Caco-2 (cell line): ENCODE data around the gene MBD3. TPM values are rescaled to one million over a fixed set of nuclear protein-coding genes. Genes with fewer than 3 reads are reported as not detected.
A peak's percentile ranks its signal among the peaks of the same experiment; 100 is the strongest.

ENCODE experiments used
- BruUV-seq: library from RNA; stranded (reverse); fragments of 400-500 nt; replicated peaks from 2 replicates; lab custom pipeline; 2021; lab: Mats Ljungman, UMichigan
- CTCF ChIA-PET: fragments of 300-600 bp; sonication (Branson Sonifier 250); formaldehyde crosslinking; loops from one replicate; lab custom pipeline; 2022; ENCODE audit warnings: antibody characterized with exemption; lab: Charles Lee
- POLR2A ChIA-PET: fragments of 300-600 bp; sonication (Branson Sonifier 250); formaldehyde crosslinking; loops from one replicate; lab custom pipeline; 2022; ENCODE audit warnings: antibody characterized with exemption; lab: Charles Lee
- DNase-seq, 2 experiments: peaks; one replicate each; pipeline versions ENCODE4 v3.0.0 to v3.0.0-alpha.2; 2020 to 2022
- H3K27me3 ChIP-seq: replicated peaks from 2 replicates; pipeline ENCODE4 v1.6.0; 2011; ENCODE audit warnings: low read length; ENCODE audit not compliant: control insufficient read depth, insufficient read depth
- H3K36me3 ChIP-seq: 2 replicates; pipeline ENCODE4 v1.5.1; 2011; ENCODE audit warnings: low read length; ENCODE audit not compliant: control insufficient read depth, insufficient read depth
- H3K4me1 ChIP-seq: fragments of 250-450 bp; sonication (Bioruptor Pico); 2 replicates; pipeline ENCODE4 v1.5.1; 2020; ENCODE audit warnings: mild to moderate bottlenecking
- H3K4me3 ChIP-seq: 2 replicates; pipeline ENCODE4 v1.5.1; 2011; ENCODE audit warnings: low read depth, mild to moderate bottlenecking, control low read depth, low read length
- H3K9me3 ChIP-seq: fragments of 250-450 bp; sonication (Bioruptor Pico); 2 replicates; pipeline ENCODE4 v1.5.1; 2020; ENCODE audit warnings: mild to moderate bottlenecking, moderate library complexity
- H3K27ac Mint-ChIP-seq: one replicate; pipeline ENCODE4 v1.8.0; 2022; ENCODE audit warnings: mixed read lengths; ENCODE audit not compliant: unreplicated experiment
- H3K27me3 Mint-ChIP-seq: one replicate; pipeline ENCODE4 v1.8.0; 2022; ENCODE audit warnings: mixed read lengths; ENCODE audit not compliant: insufficient read depth, unreplicated experiment
- H3K36me3 Mint-ChIP-seq: one replicate; pipeline ENCODE4 v1.8.0; 2022; ENCODE audit warnings: mild to moderate bottlenecking, mixed read lengths; ENCODE audit not compliant: insufficient read depth, unreplicated experiment
- H3K4me1 Mint-ChIP-seq: one replicate; pipeline ENCODE4 v1.8.0; 2022; ENCODE audit warnings: low read depth, mixed read lengths; ENCODE audit not compliant: unreplicated experiment
- H3K4me3 Mint-ChIP-seq: one replicate; pipeline ENCODE4 v1.8.0; 2022; ENCODE audit warnings: mild to moderate bottlenecking, moderate library complexity, mixed read lengths; ENCODE audit not compliant: unreplicated experiment
- H3K9me3 Mint-ChIP-seq: one replicate; pipeline ENCODE4 v1.8.0; 2022; ENCODE audit warnings: mixed read lengths; ENCODE audit not compliant: unreplicated experiment
- CTCF ChIP-seq, 2 experiments: fragments of 200-600 bp in 1 of 2; IDR thresholded peaks; 1 replicate in 1 of 2; 2 replicates in 1 of 2; pipeline versions ENCODE4 v1.5.1 to v1.8.0; 2011 to 2022; ENCODE audit warnings: antibody characterized with exemption in 1 of 2, control low read depth in 1 of 2, inconsistent platforms in 1 of 2, low read depth in 1 of 2, low read length in 1 of 2, mild to moderate bottlenecking in 1 of 2, moderate library complexity in 1 of 2; ENCODE audit not compliant: insufficient read depth in 1 of 2, severe bottlenecking in 1 of 2, unreplicated experiment in 1 of 2
- intact Hi-C: fragments of 100-400 bp; cut with micrococcal nuclease; formaldehyde crosslinking; loops from one replicate; pipeline ENCODE4 v1.10.0; 2022; ENCODE audit not compliant: unreplicated experiment
- total RNA-seq: library from RNA; stranded (reverse); gene quantifications from 2 replicates; pipeline ENCODE4 v1.2.3, GENCODE V29; 2022

MBD3 gene
- total RNA-seq, 1 experiment from 2014 or later, result 89.3 TPM

GRCh38 chr19:1575323-1576241 lies 17.1 kb downstream of the MBD3 start:
- H3K27me3 Mint-ChIP-seq, result no peaks in the 10 kb centered on the region

GRCh38 chr19:1574354-1575136 lies 18.1 kb downstream of the MBD3 start:
- TF ChIP-seq CTCF (IDR thresholded peaks at IDR 0.05; ENCODE audit: insufficient read depth in 1 of 2, low read depth in 1 of 2, low read length in 1 of 2, severe bottlenecking in 1 of 2, unreplicated experiment in 1 of 2), result no peak
- no peaks in the 10 kb centered on the region for H3K36me3 ChIP-seq
- CTCF ChIA-PET, result no interaction called here
- H3K9me3 ChIP-seq, result no peaks in the 10 kb centered on the region
- no peak for DNase-seq
- no peaks in the 10 kb centered on the region for H3K27me3 ChIP-seq
- peaks cover 5% of the 10 kb centered on the region for H3K27me3 Mint-ChIP-seq
- H3K36me3 Mint-ChIP-seq, result peaks cover 22% of the 10 kb centered on the region
- peaks cover 12% of the 10 kb centered on the region for H3K4me1 Mint-ChIP-seq
- intact Hi-C loops, result no loop called here
- no peak overlapping the region for H3K27ac Mint-ChIP-seq
- no peak overlapping the region for H3K4me3 Mint-ChIP-seq
- no peaks in the 10 kb centered on the region for H3K9me3 Mint-ChIP-seq
- POLR2A ChIA-PET, result no interaction called here
- H3K4me1 ChIP-seq, result no peaks in the 10 kb centered on the region
- TSS peak; percentile 4 for BruUV-seq
- no peak overlapping the region for H3K4me3 ChIP-seq

More at GRCh38 chr19:1575323-1576241, 17.1 kb downstream of the MBD3 start:
- no peaks in the 10 kb centered on the region for H3K9me3 Mint-ChIP-seq
- Histone ChIP-seq H3K9me3 (no peaks in the 10 kb centered on the region), H3K36me3 (no peaks in the 10 kb centered on the region), H3K27me3 (no peaks in the 10 kb centered on the region), H3K4me3 (no peak overlapping the region), H3K4me1 (no peaks in the 10 kb centered on the region)
- H3K36me3 Mint-ChIP-seq, result peaks cover 26% of the 10 kb centered on the region
- POLR2A ChIA-PET, result no interaction called here
- no peak overlapping the region for H3K4me3 Mint-ChIP-seq
- peaks cover 2% of the 10 kb centered on the region for H3K4me1 Mint-ChIP-seq
- intact Hi-C loops, result no loop called here
- CTCF ChIA-PET, result interaction anchor here (0.5 kb wide), 1 partner anchor 462 kb away, joined by 3 read pairs; no protein-coding TSS in a partner anchor
- no TSS peak for BruUV-seq
- no peak for DNase-seq
- no peak overlapping the region for H3K27ac Mint-ChIP-seq
- TF ChIP-seq CTCF (IDR thresholded peaks at IDR 0.05; ENCODE audit: insufficient read depth in 1 of 2, low read depth in 1 of 2, low read length in 1 of 2, severe bottlenecking in 1 of 2, unreplicated experiment in 1 of 2), result no peak

- TF ChIP-seq CTCF (IDR thresholded peaks at IDR 0.05; ENCODE audit: insufficient read depth in 1 of 2, low read depth in 1 of 2, low read length in 1 of 2, severe bottlenecking in 1 of 2, unreplicated experiment in 1 of 2), result no peak
- peaks cover 18% of the 10 kb centered on the region for H3K36me3 Mint-ChIP-seq
- intact Hi-C loops, result no loop called here
These were observed 19.9 kb downstream of the MBD3 start for GRCh38 chr19:1572795-1573194.

More at GRCh38 chr19:1572795-1573194, 19.9 kb downstream of the MBD3 start:
- H3K4me3 Mint-ChIP-seq, result no peak overlapping the region
- H3K9me3 Mint-ChIP-seq, result no peaks in the 10 kb centered on the region
- Histone ChIP-seq H3K36me3 (no peaks in the 10 kb centered on the region), H3K9me3 (no peaks in the 10 kb centered on the region), H3K4me1 (peaks cover 8% of the 10 kb centered on the region), H3K27me3 (no peaks in the 10 kb centered on the region), H3K4me3 (no peak overlapping the region)
- POLR2A ChIA-PET, result interaction anchor here (0.6 kb wide), 1 partner anchor 9 kb away, joined by 4 read pairs; no protein-coding TSS in a partner anchor
- no peak for DNase-seq
- H3K27ac Mint-ChIP-seq, result no peak overlapping the region
- no TSS peak for BruUV-seq
- CTCF ChIA-PET, result no interaction called here
- peaks cover 12% of the 10 kb centered on the region for H3K4me1 Mint-ChIP-seq
- peaks cover 5% of the 10 kb centered on the region for H3K27me3 Mint-ChIP-seq
